ENCODE results near the gene CIART. TPM values are rescaled to one million over a fixed set of nuclear protein-coding genes. Genes with fewer than 3 reads are reported as not detected.
"Not testable (repeated sequence)": the region's sequence is repeated elsewhere in the genome, so short reads cannot be mapped to it uniquely, and the experiment has no call there.

Gene CIART, protein sequence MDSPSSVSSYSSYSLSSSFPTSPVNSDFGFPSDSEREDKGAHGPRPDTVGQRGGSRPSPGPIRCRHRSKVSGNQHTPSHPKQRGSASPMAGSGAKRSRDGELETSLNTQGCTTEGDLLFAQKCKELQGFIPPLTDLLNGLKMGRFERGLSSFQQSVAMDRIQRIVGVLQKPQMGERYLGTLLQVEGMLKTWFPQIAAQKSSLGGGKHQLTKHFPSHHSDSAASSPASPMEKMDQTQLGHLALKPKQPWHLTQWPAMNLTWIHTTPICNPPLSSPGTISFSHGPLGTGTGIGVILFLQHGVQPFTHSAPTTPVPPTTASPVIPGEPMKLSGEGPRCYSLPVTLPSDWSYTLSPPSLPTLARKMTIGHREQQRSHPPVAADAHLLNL
- total RNA-seq (ENCODE audit: unreplicated experiment), result 4.7 TPM
- long read RNA-seq, partial matches to known transcripts, result 0 of 2 reads
- long read RNA-seq, other reads (novel, unspliced or antisense), result 0 of 2 reads

DNA sequence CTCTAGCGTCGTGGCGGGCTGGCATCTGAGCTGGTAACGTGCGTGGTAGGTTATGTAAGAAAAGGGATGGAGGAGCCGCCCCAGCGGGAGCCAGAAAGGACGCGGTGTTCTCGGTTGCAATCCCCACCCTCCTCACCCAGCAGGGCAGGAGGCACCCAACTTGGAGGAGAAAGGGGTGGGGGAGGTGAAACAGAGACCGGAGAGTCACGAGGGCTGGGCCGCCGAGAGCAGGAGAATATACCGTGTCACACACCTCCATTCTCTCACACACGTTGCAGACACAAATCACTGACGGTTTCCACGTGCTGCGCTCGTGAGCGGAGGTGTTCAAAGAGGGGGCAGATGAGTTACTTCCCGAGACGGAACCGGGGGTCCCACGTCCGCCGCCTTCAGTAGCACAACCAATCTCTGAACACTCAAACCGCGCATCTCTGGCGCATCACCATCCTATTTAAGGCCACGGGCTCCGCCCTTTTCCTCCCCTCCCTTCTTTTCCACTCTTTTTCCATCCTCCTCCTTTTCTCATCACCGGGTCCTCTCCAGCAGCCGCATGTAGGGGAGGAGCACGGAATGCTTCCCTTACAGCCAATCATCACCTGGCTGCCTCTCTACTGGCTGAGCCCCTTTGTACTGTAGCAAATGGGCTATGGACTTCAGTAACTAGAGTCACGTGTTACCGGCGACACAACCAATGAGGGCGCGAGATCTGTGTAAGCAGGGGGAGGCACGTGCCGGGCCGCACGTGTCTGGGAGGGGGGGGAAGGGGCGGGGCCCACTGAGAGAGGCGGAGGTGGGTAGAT, at the start of gene CIART:
Gene CIART, plus strand, starts transcription at position 797 of the 800 bp plus-strand sequence. CDS start 714 bp downstream, outside the sequence.
- Mint-ChIP-seq H3K9me3 (ENCODE audit: unreplicated experiment) (peaks cover 7% of the 10 kb centered on the region), H3K4me1 (ENCODE audit: low read depth, unreplicated experiment) (peaks cover 3% of the 10 kb centered on the region), H3K27ac (ENCODE audit: unreplicated experiment) (peak within 1 kb of the TSS; percentile 94), H3K36me3 (ENCODE audit: unreplicated experiment) (no peaks in the 10 kb centered on the region), H3K27me3 (ENCODE audit: unreplicated experiment) (peaks cover 9% of the 10 kb centered on the region), H3K4me3 (ENCODE audit: unreplicated experiment) (peak within 1 kb of the TSS; percentile 95)
- DNase-seq, result peak; percentile 88
- TF ChIP-seq, protein P1, sequence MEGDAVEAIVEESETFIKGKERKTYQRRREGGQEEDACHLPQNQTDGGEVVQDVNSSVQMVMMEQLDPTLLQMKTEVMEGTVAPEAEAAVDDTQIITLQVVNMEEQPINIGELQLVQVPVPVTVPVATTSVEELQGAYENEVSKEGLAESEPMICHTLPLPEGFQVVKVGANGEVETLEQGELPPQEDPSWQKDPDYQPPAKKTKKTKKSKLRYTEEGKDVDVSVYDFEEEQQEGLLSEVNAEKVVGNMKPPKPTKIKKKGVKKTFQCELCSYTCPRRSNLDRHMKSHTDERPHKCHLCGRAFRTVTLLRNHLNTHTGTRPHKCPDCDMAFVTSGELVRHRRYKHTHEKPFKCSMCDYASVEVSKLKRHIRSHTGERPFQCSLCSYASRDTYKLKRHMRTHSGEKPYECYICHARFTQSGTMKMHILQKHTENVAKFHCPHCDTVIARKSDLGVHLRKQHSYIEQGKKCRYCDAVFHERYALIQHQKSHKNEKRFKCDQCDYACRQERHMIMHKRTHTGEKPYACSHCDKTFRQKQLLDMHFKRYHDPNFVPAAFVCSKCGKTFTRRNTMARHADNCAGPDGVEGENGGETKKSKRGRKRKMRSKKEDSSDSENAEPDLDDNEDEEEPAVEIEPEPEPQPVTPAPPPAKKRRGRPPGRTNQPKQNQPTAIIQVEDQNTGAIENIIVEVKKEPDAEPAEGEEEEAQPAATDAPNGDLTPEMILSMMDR (IDR thresholded peaks at IDR 0.05; ENCODE audit: partially characterized antibody, unreplicated experiment), result no peak

DNA sequence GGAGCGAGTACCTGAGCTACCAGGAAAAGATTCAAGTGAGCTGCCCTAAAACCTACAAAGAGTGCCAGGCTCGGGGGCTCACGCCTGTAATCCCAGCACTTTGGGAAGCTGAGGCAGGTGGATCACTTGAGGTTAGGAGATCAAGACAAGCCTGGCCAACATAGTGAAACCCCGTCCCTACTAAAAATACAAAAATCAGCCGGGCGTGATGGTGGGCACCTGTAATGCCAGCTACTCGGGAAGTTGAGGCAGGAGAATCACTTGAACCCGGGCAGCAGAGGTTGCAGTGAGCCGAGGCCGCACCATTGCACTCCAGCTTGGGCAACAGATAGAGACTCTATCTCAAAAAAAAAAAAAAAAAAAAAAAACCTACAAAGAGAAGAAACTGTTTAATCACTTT, 49.4 kb upstream of the CIART start:
- H3K9me3 Mint-ChIP-seq (ENCODE audit: unreplicated experiment); H3K27ac Mint-ChIP-seq (ENCODE audit: unreplicated experiment); H3K4me1 Mint-ChIP-seq (ENCODE audit: low read depth, unreplicated experiment); H3K4me3 Mint-ChIP-seq (ENCODE audit: unreplicated experiment); H3K36me3 Mint-ChIP-seq (ENCODE audit: unreplicated experiment); H3K27me3 Mint-ChIP-seq (ENCODE audit: unreplicated experiment); DNase-seq: not testable (repeated sequence)

DNA sequence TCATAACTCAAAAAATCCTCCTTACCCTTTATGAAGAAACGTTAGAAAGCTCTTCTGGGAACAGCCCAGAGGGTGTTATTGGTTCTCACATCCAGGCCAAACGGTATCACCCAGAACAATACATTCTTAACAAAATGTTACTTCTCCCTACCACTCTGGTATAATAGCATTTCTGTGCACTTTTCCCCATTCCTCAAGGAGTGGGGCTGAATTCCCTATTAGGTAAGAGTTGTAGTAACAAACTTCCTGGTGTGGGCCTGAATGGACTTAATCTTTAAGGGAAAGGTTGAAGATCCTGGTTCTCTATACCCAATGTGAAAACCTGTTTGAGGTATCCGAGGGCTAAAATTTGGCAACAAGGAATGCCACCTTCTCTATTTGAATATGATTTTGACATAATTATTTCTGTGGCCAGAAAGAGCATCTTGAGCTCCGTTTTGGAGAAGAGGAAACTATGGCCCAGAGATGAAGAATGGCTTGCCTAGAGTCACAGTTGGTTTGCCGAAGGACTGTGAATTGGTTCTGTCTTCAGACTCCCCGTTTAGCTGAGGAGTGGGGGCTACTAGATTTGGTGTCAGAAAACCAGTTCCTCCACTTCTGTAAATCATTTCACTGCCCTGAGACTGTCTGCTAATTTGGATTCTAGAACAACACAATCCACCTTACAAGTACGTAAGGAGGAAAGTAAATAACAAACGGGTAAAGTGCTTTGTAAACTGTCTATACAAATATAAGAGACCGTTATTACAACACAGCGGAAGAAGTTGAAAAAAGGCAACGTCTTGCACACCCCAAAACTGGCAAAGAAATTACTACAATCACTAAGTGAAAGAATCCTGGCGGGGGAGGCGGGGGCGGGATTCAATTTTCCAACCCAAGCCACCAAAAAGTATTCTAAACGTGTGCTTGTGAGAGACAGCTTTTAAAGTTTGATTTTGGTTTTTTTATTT, 48.7 kb upstream of the CIART start:
- peaks cover 5% of the 10 kb centered on the region for H3K27me3 Mint-ChIP-seq (ENCODE audit: unreplicated experiment)
- peak overlapping the region; percentile 54 for H3K27ac Mint-ChIP-seq (ENCODE audit: unreplicated experiment)
- TF ChIP-seq, protein P1 (IDR thresholded peaks at IDR 0.05; ENCODE audit: partially characterized antibody, unreplicated experiment), result no peak
- no peaks in the 10 kb centered on the region for H3K36me3 Mint-ChIP-seq (ENCODE audit: unreplicated experiment)
- H3K4me1 Mint-ChIP-seq (ENCODE audit: low read depth, unreplicated experiment), result peaks cover 8% of the 10 kb centered on the region
- DNase-seq, result no peak
- H3K9me3 Mint-ChIP-seq (ENCODE audit: unreplicated experiment), result no peaks in the 10 kb centered on the region
- peak overlapping the region; percentile 97 for H3K4me3 Mint-ChIP-seq (ENCODE audit: unreplicated experiment)

DNA sequence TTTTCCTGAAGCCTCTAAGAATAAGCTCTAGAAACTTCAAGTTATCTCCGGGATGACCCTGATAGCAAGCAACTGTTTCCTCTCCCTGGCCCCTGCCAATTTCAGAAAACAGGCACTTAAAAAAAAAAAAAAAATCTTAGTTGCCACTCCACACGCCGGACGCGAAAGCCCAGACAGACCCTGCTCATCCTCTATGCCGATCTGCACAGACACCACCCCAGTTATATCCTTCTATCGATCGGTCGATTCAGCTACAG, 48.1 kb upstream of the CIART start:
- no peak for DNase-seq
- Mint-ChIP-seq H3K27ac (ENCODE audit: unreplicated experiment) (peak overlapping the region; percentile 76), H3K36me3 (ENCODE audit: unreplicated experiment) (no peaks in the 10 kb centered on the region), H3K27me3 (ENCODE audit: unreplicated experiment) (peaks cover 5% of the 10 kb centered on the region), H3K4me3 (ENCODE audit: unreplicated experiment) (peak overlapping the region; percentile 97), H3K9me3 (ENCODE audit: unreplicated experiment) (no peaks in the 10 kb centered on the region), H3K4me1 (ENCODE audit: low read depth, unreplicated experiment) (peaks cover 8% of the 10 kb centered on the region)
- TF ChIP-seq, protein P1 (IDR thresholded peaks at IDR 0.05; ENCODE audit: partially characterized antibody, unreplicated experiment), result no peak

Measured in glutamatergic neuron (in vitro differentiated cells).